Esophagus squamous epithelium (tissue), 4 donors: ENCODE measurements around the gene SPACDR.

Source experiments
- CTCF ChIP-seq, 6 experiments: fragments of 450-650 bp in 4 of 6; fragments of 200-600 bp in 2 of 6; sonication (generic) in 2 of 6; IDR thresholded peaks; one replicate each; pipeline ENCODE4 v1.5.1; 2016 to 2019; ENCODE audit warnings: antibody characterized with exemption in 6 of 6, mild to moderate bottlenecking in 4 of 6, moderate library complexity in 4 of 6
- POLR2A ChIP-seq, 4 donors: fragments of 450-650 bp; IDR thresholded peaks; one replicate each; pipeline ENCODE4 v1.6.1; 2017; ENCODE audit warnings: antibody characterized with exemption in 4 of 4, mild to moderate bottlenecking in 4 of 4, moderate library complexity in 3 of 4

GRCh38 chr7:100456562-100456961 is 7.5 kb downstream of the SPACDR start:
- TF ChIP-seq CTCF (IDR thresholded peaks at IDR 0.05), result no peak
- TF ChIP-seq POLR2A (IDR thresholded peaks at IDR 0.05), result no peak
